ENCODE measurements around the gene INPP4B.

Gene INPP4B

GRCh38 chr4:142065086-142065647 lies 780.9 kb downstream of the INPP4B start:
- H3K27ac ChIP-seq: no peak overlapping the region
- H3K4me3 ChIP-seq: no peak overlapping the region
- no peak for TF ChIP-seq CTCF (IDR thresholded peaks at IDR 0.05)

GRCh38 chr4:142064181-142064580 lies 781.9 kb downstream of the INPP4B start:
- TF ChIP-seq CTCF (IDR thresholded peaks at IDR 0.05): no peak
- Histone ChIP-seq H3K27ac (no peak overlapping the region), H3K4me3 (no peak overlapping the region)
- no peak for DNase-seq (ENCODE audit: low spot score)

More at GRCh38 chr4:142065086-142065647, 780.9 kb downstream of the INPP4B start:
- no peak for DNase-seq (ENCODE audit: low spot score)

GRCh38 chr4:142045996-142046395 lies 800.1 kb downstream of the INPP4B start:
- TF ChIP-seq CTCF (IDR thresholded peaks at IDR 0.05): no peak
- Histone ChIP-seq H3K27ac (no peak overlapping the region), H3K4me3 (no peak overlapping the region)
- no peak for DNase-seq (ENCODE audit: low spot score)

GRCh38 chr4:142044271-142044670 lies 801.8 kb downstream of the INPP4B start:
- no peak for TF ChIP-seq CTCF (IDR thresholded peaks at IDR 0.05)
- DNase-seq (ENCODE audit: low spot score): no peak
- Histone ChIP-seq H3K27ac (no peak overlapping the region), H3K4me3 (no peak overlapping the region)

GRCh38 chr4:142043509-142043908 lies 802.6 kb downstream of the INPP4B start:
- no peak for TF ChIP-seq CTCF (IDR thresholded peaks at IDR 0.05)
- Histone ChIP-seq H3K27ac (no peak overlapping the region), H3K4me3 (no peak overlapping the region)
- DNase-seq (ENCODE audit: low spot score): no peak

GRCh38 chr4:142041788-142042187 lies 804.3 kb downstream of the INPP4B start:
- Histone ChIP-seq H3K4me3 (no peak overlapping the region), H3K27ac (no peak overlapping the region)
- DNase-seq (ENCODE audit: low spot score): no peak
- TF ChIP-seq CTCF (IDR thresholded peaks at IDR 0.05): no peak

- Histone ChIP-seq H3K27ac (no peak overlapping the region), H3K4me3 (no peak overlapping the region)
- no peak for TF ChIP-seq CTCF (IDR thresholded peaks at IDR 0.05)
- no peak for DNase-seq (ENCODE audit: low spot score)
Measured at GRCh38 chr4:142040043-142040442, 806.1 kb downstream of the INPP4B start.

Measured in coronary artery (tissue), 2 donors.